HG03196 (cell line): ENCODE results near the gene CNTN2.

Source experiments
- ATAC-seq: cut with Tn5 transposase; IDR thresholded peaks from one replicate; pipeline ENCODE4 v1.9.1; 2021; ENCODE audit not compliant: unreplicated experiment

CNTN2 gene

GRCh38 chr1:205042911-205043806 is at the start of gene CNTN2:
Gene CNTN2 (plus strand): TSS chr1:205043212. CDS start chr1:205053186, 9,974 bp downstream.
- no peak for ATAC-seq

- ATAC-seq = no peak
Measured at GRCh38 chr1:204994086-204994862, 48.7 kb upstream of the CNTN2 start.

- no peak for ATAC-seq
Measured at GRCh38 chr1:204996981-204997380, 46.0 kb upstream of the CNTN2 start.

GRCh38 chr1:204997591-204998355 is 45.2 kb upstream of the CNTN2 start:
- no peak for ATAC-seq

GRCh38 chr1:205001162-205001561 is 41.9 kb upstream of the CNTN2 start:
- no peak for ATAC-seq

GRCh38 chr1:205002705-205003104 is 40.3 kb upstream of the CNTN2 start:
- no peak for ATAC-seq

GRCh38 chr1:205003358-205004131 is 39.5 kb upstream of the CNTN2 start:
- ATAC-seq = no peak

- no peak for ATAC-seq
Measured at GRCh38 chr1:205004351-205004750, 38.7 kb upstream of the CNTN2 start.

- no peak for ATAC-seq
Measured at GRCh38 chr1:205008896-205009295, 34.1 kb upstream of the CNTN2 start.

GRCh38 chr1:205009670-205010069 is 33.3 kb upstream of the CNTN2 start:
- ATAC-seq = no peak

GRCh38 chr1:205012391-205013140 is 30.4 kb upstream of the CNTN2 start:
- ATAC-seq = no peak

GRCh38 chr1:205013683-205014367 is 29.2 kb upstream of the CNTN2 start:
- ATAC-seq = no peak

GRCh38 chr1:205014783-205015182 is 28.2 kb upstream of the CNTN2 start:
- ATAC-seq = no peak

GRCh38 chr1:205015241-205015640 is 27.8 kb upstream of the CNTN2 start:
- no peak for ATAC-seq

- no peak for ATAC-seq
Measured at GRCh38 chr1:205016075-205016474, 26.9 kb upstream of the CNTN2 start.

GRCh38 chr1:205016584-205016983 is 26.4 kb upstream of the CNTN2 start:
- ATAC-seq = no peak

GRCh38 chr1:205017001-205017400 is 26.0 kb upstream of the CNTN2 start:
- ATAC-seq = no peak

GRCh38 chr1:205017766-205018165 is 25.2 kb upstream of the CNTN2 start:
- ATAC-seq = no peak

- ATAC-seq = no peak
Measured at GRCh38 chr1:205018381-205018780, 24.6 kb upstream of the CNTN2 start.
